Measurements from ENCODE around the gene SYCP2L.

Gene SYCP2L

DNA sequence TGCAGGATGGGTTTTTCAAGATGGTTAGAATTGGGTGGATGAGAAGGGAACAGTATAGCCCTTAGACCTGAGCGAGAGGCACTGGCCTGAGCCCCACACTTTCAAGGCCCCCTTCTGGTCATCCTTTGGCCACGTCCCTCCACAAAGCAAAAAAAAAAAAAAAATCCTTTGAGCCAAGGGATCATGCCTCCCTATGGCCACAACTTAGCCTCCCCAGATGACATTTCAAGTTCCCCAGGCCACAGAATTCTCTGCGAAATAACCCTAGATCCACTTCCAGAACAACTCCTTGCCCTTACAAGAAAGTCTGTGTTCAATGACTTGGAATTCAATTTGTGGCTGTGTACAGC lies 126.8 kb downstream of the SYCP2L start:
- ChIA-PET CTCF (no interaction called here), POLR2A (no interaction called here)
- no peak for TF ChIP-seq CTCF (IDR thresholded peaks at IDR 0.05; ENCODE audit: control extremely low read depth, extremely low read depth, low read depth, missing control alignments)
- DNase-seq (ENCODE audit: extremely low spot score), result no peak

DNA sequence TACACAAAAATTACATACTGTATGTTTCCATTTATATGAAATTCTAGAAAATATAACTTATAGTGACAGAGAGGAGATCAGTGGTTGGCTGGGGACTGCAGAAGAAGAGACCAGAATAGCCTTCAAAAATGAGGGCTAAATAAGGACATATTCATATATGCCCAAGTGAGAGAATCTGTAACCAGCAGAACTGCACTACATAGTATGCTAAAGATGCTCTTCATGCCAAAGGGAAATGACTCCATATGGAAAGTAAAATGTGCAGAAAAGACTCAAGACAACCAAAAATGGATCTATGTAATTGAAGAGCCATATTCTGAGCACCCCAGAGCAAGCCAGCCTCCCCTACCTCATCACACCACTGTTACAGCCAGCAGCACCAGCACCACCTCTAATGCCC lies 128.2 kb downstream of the SYCP2L start:
- POLR2A ChIA-PET, result no interaction called here
- no peak for DNase-seq (ENCODE audit: extremely low spot score)
- CTCF ChIA-PET, result no interaction called here
- no peak for TF ChIP-seq CTCF (IDR thresholded peaks at IDR 0.05; ENCODE audit: control extremely low read depth, extremely low read depth, low read depth, missing control alignments)

GRCh38 chr6:11016452-11016851 lies 129.6 kb downstream of the SYCP2L start:
- ChIA-PET POLR2A (no interaction called here), CTCF (interaction anchor here (0.7 to 1.4 kb wide), 4 partner anchors 10 to 480 kb away, joined by 3 to 5 read pairs (median 4); no protein-coding TSS in a partner anchor)
- no peak for DNase-seq (ENCODE audit: extremely low spot score)
- no peak for TF ChIP-seq CTCF (IDR thresholded peaks at IDR 0.05; ENCODE audit: control extremely low read depth, extremely low read depth, low read depth, missing control alignments)

- TF ChIP-seq CTCF (IDR thresholded peaks at IDR 0.05; ENCODE audit: control extremely low read depth, extremely low read depth, low read depth, missing control alignments), result no peak
- POLR2A ChIA-PET, result no interaction called here
- CTCF ChIA-PET, result interaction anchor here (1.1 to 1.4 kb wide), 2 partner anchors 9 to 62 kb away, joined by 4 to 5 read pairs; no protein-coding TSS in a partner anchor
- DNase-seq (ENCODE audit: extremely low spot score), result no peak
Measured at GRCh38 chr6:11017090-11017489, 130.2 kb downstream of the SYCP2L start.

- no peak for DNase-seq (ENCODE audit: extremely low spot score)
- ChIA-PET CTCF (no interaction called here), POLR2A (no interaction called here)
- TF ChIP-seq CTCF (IDR thresholded peaks at IDR 0.05; ENCODE audit: control extremely low read depth, extremely low read depth, low read depth, missing control alignments), result no peak
Measured at GRCh38 chr6:11018225-11018624, 131.4 kb downstream of the SYCP2L start.

GRCh38 chr6:11021003-11021402 lies 134.2 kb downstream of the SYCP2L start:
- DNase-seq (ENCODE audit: extremely low spot score), result no peak
- TF ChIP-seq CTCF (IDR thresholded peaks at IDR 0.05; ENCODE audit: control extremely low read depth, extremely low read depth, low read depth, missing control alignments), result no peak
- POLR2A ChIA-PET, result no interaction called here
- CTCF ChIA-PET, result interaction anchor here (1.2 to 1.8 kb wide), 4 partner anchors 9 to 48 kb away, joined by 3 to 6 read pairs (median 4); no protein-coding TSS in a partner anchor

GRCh38 chr6:11021714-11022113 lies 134.9 kb downstream of the SYCP2L start:
- CTCF ChIA-PET, result interaction anchor here (1.4 to 1.8 kb wide), 4 partner anchors 15 to 71 kb away, joined by 3 to 6 read pairs (median 4); no protein-coding TSS in a partner anchor
- TF ChIP-seq CTCF (IDR thresholded peaks at IDR 0.05; ENCODE audit: control extremely low read depth, extremely low read depth, low read depth, missing control alignments), result no peak
- no peak for DNase-seq (ENCODE audit: extremely low spot score)
- POLR2A ChIA-PET, result no interaction called here
